ENCODE data around the gene B9D2. TPM values are rescaled to one million over a fixed set of nuclear protein-coding genes. Genes with fewer than 3 reads are reported as not detected.

The B9D2 gene
- total RNA-seq, 1 donor from 2014 or later = 4.8 TPM

GRCh38 chr19:41332468-41332867 lies 31.5 kb downstream of the B9D2 start:
- H3K27me3 Mint-ChIP-seq (ENCODE audit: low read depth) = no peaks in the 10 kb centered on the region
- peaks cover 5% of the 10 kb centered on the region for H3K4me1 Mint-ChIP-seq
- H3K27ac Mint-ChIP-seq = no peak overlapping the region
- TF ChIP-seq CTCF (IDR thresholded peaks at IDR 0.05; ENCODE audit: unreplicated experiment) = no peak
- DNase-seq (ENCODE audit: low spot score in 2 of 2, unreplicated experiment in 2 of 2) = no peak
- H3K36me3 Mint-ChIP-seq = peaks cover 4% of the 10 kb centered on the region
- H3K9me3 Mint-ChIP-seq = no peaks in the 10 kb centered on the region
- no peak overlapping the region for H3K4me3 Mint-ChIP-seq

GRCh38 chr19:41332000-41332399 lies 31.9 kb downstream of the B9D2 start:
- DNase-seq (ENCODE audit: low spot score in 2 of 2, unreplicated experiment in 2 of 2) = no peak
- H3K36me3 Mint-ChIP-seq = peaks cover 4% of the 10 kb centered on the region
- no peaks in the 10 kb centered on the region for H3K9me3 Mint-ChIP-seq
- H3K4me1 Mint-ChIP-seq = peaks cover 7% of the 10 kb centered on the region
- no peak overlapping the region for H3K27ac Mint-ChIP-seq
- no peak for TF ChIP-seq CTCF (IDR thresholded peaks at IDR 0.05; ENCODE audit: unreplicated experiment)
- no peaks in the 10 kb centered on the region for H3K27me3 Mint-ChIP-seq (ENCODE audit: low read depth)
- H3K4me3 Mint-ChIP-seq = no peak overlapping the region

DNA sequence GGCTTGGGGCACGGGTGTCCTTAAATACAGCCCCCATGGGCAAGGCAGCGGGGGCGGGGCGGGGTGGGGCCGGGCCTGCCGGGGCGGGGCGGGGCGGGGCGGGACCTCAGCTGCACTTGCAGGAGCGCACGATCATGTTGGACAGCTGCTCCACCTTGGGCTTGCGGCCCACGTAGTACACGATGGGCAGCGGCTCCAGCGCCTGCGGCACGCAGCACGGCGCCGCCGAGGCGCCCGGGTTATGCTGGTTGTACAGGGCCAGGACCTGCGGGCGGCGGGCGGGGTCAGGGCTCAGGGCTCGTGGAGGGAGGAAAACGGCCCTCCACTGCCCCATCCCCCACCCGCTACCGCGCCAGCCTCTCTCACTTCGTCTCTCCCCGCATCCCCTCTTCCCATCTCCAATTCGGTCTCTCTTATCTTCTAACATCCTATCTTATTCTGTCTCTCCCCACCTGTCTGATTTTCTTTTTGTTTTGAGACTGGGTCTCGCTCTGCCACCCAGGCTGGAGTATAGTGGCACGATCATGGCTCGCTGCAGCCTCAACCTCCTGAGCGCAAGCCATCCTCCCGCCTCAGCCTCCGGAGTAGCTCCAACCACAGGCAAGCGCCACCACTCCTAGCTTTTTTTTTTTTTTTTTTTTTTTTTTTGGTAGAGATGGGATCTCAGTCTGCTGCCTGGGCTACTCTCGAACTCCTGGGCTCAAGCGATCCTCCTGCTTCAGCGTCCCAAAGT lies 32.8 kb downstream of the B9D2 start:
- H3K4me3 Mint-ChIP-seq = no peak overlapping the region
- peaks cover 4% of the 10 kb centered on the region for H3K36me3 Mint-ChIP-seq
- no peaks in the 10 kb centered on the region for H3K9me3 Mint-ChIP-seq
- TF ChIP-seq CTCF (IDR thresholded peaks at IDR 0.05; ENCODE audit: unreplicated experiment) = no peak
- no peak overlapping the region for H3K27ac Mint-ChIP-seq
- peaks cover 14% of the 10 kb centered on the region for H3K4me1 Mint-ChIP-seq
- H3K27me3 Mint-ChIP-seq (ENCODE audit: low read depth) = peaks cover 3% of the 10 kb centered on the region
- DNase-seq (ENCODE audit: low spot score in 2 of 2, unreplicated experiment in 2 of 2) = no peak

DNA sequence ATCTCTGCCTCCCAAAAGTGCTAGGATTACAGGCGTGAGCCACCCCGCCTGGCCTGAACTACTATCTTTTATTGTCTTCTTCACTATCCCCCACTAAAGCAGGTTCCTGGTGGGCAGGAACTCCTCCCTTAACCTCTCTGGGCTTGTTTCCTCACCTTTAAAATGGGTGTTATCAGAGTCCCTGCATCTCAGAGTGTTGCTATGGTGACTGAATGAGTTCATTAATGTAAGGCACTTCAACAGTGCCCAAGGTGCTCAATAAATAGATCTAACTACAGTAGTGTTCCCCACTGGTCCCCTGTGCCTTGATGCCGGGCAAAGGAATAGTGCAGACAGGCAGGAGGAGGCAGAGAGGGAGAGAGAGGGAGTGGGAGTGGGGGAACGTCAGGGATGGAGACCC lies 33.5 kb downstream of the B9D2 start:
- peaks cover 4% of the 10 kb centered on the region for H3K27me3 Mint-ChIP-seq (ENCODE audit: low read depth)
- DNase-seq (ENCODE audit: low spot score in 2 of 2, unreplicated experiment in 2 of 2) = no peak
- H3K36me3 Mint-ChIP-seq = peaks cover 4% of the 10 kb centered on the region

DNA sequence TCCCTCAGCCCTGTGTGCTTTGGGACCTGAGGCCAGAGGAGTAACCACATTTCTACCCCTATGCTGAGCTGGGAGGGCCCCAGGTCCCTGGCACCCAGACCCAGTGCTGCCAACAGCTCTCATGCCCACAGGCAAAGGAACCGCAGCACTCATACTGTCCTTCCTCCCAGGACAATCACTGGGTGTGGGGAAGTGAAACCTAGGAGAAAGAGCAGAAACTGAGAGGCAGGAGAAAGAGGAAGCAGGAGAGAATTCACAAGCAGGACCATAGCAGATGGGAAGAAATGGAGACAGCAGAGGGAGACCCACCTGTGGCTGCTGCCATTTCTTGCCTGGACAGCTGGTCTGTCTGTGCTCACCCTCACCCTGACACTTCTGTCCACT lies 35.1 kb downstream of the B9D2 start:
- Mint-ChIP-seq H3K27me3 (ENCODE audit: low read depth) (peaks cover 6% of the 10 kb centered on the region), H3K4me1 (peaks cover 32% of the 10 kb centered on the region), H3K27ac (peak overlapping the region; percentile 34), H3K9me3 (no peaks in the 10 kb centered on the region), H3K4me3 (no peak overlapping the region), H3K36me3 (peaks cover 4% of the 10 kb centered on the region)
- TF ChIP-seq CTCF (IDR thresholded peaks at IDR 0.05; ENCODE audit: unreplicated experiment) = no peak
- DNase-seq (ENCODE audit: low spot score in 2 of 2, unreplicated experiment in 2 of 2) = no peak

More for the DNA sequence above, 33.5 kb downstream of the B9D2 start:
- Mint-ChIP-seq H3K4me3 (no peak overlapping the region), H3K4me1 (peaks cover 17% of the 10 kb centered on the region), H3K27ac (no peak overlapping the region), H3K9me3 (no peaks in the 10 kb centered on the region)
- no peak for TF ChIP-seq CTCF (IDR thresholded peaks at IDR 0.05; ENCODE audit: unreplicated experiment)

Data from mesothelial cell of epicardium (in vitro differentiated cells).